ENCODE data around the gene KRTAP4-16. TPM values are rescaled to one million over a fixed set of nuclear protein-coding genes. Genes with fewer than 3 reads are reported as not detected.

KRTAP4-16 gene
- total and polyA plus RNA-seq, 2 donors (not counting 1 experiment from before 2014, with no cell fraction given) = not detected

DNA sequence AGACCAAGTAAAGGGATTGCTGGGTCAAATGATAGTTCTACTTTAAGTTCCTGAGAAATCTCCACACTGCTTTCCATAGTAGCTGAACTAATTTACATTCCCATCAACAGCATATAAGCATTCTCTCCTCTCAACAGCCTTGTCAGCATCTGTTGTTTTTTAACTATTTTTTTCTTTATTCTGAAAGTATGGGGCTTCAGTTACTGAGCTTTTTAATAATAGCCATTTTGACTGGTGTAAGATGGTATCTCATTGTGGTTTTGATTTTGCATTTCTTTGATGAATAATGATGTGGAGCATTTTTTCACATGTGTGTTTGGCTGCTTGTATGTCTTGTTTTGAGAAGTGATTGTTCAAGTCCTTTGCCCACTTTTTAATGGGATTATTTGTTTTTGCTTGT, 49.4 kb downstream of the KRTAP4-16 start:
- no peak overlapping the region for H3K4me2 ChIP-seq (replicated peaks; ENCODE audit: low read depth, low read length, poor library complexity, severe bottlenecking)
- no peaks in the 10 kb centered on the region for H4K20me1 ChIP-seq (ENCODE audit: control insufficient read depth, insufficient read depth, low read length, poor library complexity, severe bottlenecking)
- POLR2A ChIA-PET = no interaction called here
- Mint-ChIP-seq H3K27ac (no peak overlapping the region), H3K4me3 (no peak overlapping the region), H3K9me3 (ENCODE audit: insufficient read depth) (no peaks in the 10 kb centered on the region), H3K27me3 (peaks cover 38% of the 10 kb centered on the region), H3K4me1 (no peaks in the 10 kb centered on the region)
- H3K27me3 ChIP-seq (replicated peaks in 1 of 4; ENCODE audit: control extremely low read depth in 1 of 4, control insufficient read depth in 3 of 4, insufficient read depth in 4 of 4, low read length in 3 of 4) = no peaks in the 10 kb centered on the region
- H3K36me3 ChIP-seq (replicated peaks in 1 of 2; ENCODE audit: control extremely low read depth in 1 of 2, control insufficient read depth in 1 of 2, extremely low read depth in 1 of 2, insufficient read depth in 2 of 2, low read length in 1 of 2) = no peaks in the 10 kb centered on the region
- H2AFZ ChIP-seq (ENCODE audit: insufficient read depth, low read depth, low read length, poor library complexity, severe bottlenecking) = no peak overlapping the region
- intact Hi-C loops (cut with micrococcal nuclease) = no loop called here
- CTCF ChIA-PET = no interaction called here
- H3K4me1 ChIP-seq (ENCODE audit: control insufficient read depth in 2 of 2, insufficient read depth in 2 of 2, low read length in 2 of 2) = no peaks in the 10 kb centered on the region
- H3K9ac ChIP-seq (ENCODE audit: low read length) = no peak overlapping the region
- TF ChIP-seq, protein P1, sequence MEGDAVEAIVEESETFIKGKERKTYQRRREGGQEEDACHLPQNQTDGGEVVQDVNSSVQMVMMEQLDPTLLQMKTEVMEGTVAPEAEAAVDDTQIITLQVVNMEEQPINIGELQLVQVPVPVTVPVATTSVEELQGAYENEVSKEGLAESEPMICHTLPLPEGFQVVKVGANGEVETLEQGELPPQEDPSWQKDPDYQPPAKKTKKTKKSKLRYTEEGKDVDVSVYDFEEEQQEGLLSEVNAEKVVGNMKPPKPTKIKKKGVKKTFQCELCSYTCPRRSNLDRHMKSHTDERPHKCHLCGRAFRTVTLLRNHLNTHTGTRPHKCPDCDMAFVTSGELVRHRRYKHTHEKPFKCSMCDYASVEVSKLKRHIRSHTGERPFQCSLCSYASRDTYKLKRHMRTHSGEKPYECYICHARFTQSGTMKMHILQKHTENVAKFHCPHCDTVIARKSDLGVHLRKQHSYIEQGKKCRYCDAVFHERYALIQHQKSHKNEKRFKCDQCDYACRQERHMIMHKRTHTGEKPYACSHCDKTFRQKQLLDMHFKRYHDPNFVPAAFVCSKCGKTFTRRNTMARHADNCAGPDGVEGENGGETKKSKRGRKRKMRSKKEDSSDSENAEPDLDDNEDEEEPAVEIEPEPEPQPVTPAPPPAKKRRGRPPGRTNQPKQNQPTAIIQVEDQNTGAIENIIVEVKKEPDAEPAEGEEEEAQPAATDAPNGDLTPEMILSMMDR (IDR thresholded peaks at IDR 0.05) = no peak
- no peak for TF ChIP-seq EZH2 (IDR thresholded peaks at IDR 0.05; ENCODE audit: borderline replicate concordance, insufficient read depth, low read depth, low read length, poor library complexity, severe bottlenecking)
- no peak for DNase-seq
- no peak overlapping the region for H3K4me3 ChIP-seq (ENCODE audit: control extremely low read depth in 1 of 5, extremely low read depth in 1 of 5, insufficient read depth in 1 of 5, low read depth in 2 of 5, low read length in 4 of 5)
- H3K9me3 ChIP-seq (ENCODE audit: control extremely low read depth in 1 of 3, control insufficient read depth in 2 of 3, insufficient read depth in 1 of 3, low read length in 2 of 3) = peaks cover 0 to 2% (median under 1%) of the 10 kb centered on the region in 3 donors
- H3K79me2 ChIP-seq (ENCODE audit: control insufficient read depth, insufficient read depth, low read length) = no peaks in the 10 kb centered on the region
- ATAC-seq (ENCODE audit: low read depth) = no peak
- no peak overlapping the region for H3K27ac ChIP-seq (ENCODE audit: low read length in 2 of 2)

Other genes starting within 250 kb of the KRTAP4-16 start
Only the 30 nearest of the 39 such genes appear.
- not detected in 2 replicates for gene KRT39, start 135.3 kb downstream of the KRTAP4-16 start, total RNA-seq
- gene KRT39, start 135.3 kb downstream of the KRTAP4-16 start, polyA plus RNA-seq = not detected in 2 replicates
- not detected in 2 replicates for gene KRT40, start 117.9 kb downstream of the KRTAP4-16 start, total RNA-seq
- not detected in 2 replicates for gene KRT40, start 117.9 kb downstream of the KRTAP4-16 start, polyA plus RNA-seq
- gene KRTAP3-3, start 108.0 kb downstream of the KRTAP4-16 start, total RNA-seq = not detected in 2 replicates
- not detected in 2 replicates for gene KRTAP3-3, start 108.0 kb downstream of the KRTAP4-16 start, polyA plus RNA-seq
- not detected in 2 replicates for gene KRTAP3-2, start 102.3 kb downstream of the KRTAP4-16 start, total RNA-seq
- gene KRTAP3-2, start 102.3 kb downstream of the KRTAP4-16 start, polyA plus RNA-seq = not detected in 2 replicates
- not detected in 2 replicates for gene KRTAP3-1, start 93.1 kb downstream of the KRTAP4-16 start, total RNA-seq
- not detected in 2 replicates for gene KRTAP3-1, start 93.1 kb downstream of the KRTAP4-16 start, polyA plus RNA-seq
- not detected in 2 replicates for gene KRTAP1-5, start 75.0 kb downstream of the KRTAP4-16 start, total RNA-seq
- not detected in 2 replicates for gene KRTAP1-5, start 75.0 kb downstream of the KRTAP4-16 start, polyA plus RNA-seq
- not detected in 2 replicates for gene KRTAP1-4, start 72.0 kb downstream of the KRTAP4-16 start, total RNA-seq
- not detected in 2 replicates for gene KRTAP1-4, start 72.0 kb downstream of the KRTAP4-16 start, polyA plus RNA-seq
- gene KRTAP1-3, start 67.3 kb downstream of the KRTAP4-16 start, total RNA-seq = not detected in 2 replicates
- not detected in 2 replicates for gene KRTAP1-3, start 67.3 kb downstream of the KRTAP4-16 start, polyA plus RNA-seq
- not detected in 2 replicates for gene KRTAP1-1, start 60.8 kb downstream of the KRTAP4-16 start, total RNA-seq
- gene KRTAP1-1, start 60.8 kb downstream of the KRTAP4-16 start, polyA plus RNA-seq = not detected in 2 replicates
- not detected in 2 replicates for gene KRTAP2-1, start 54.9 kb downstream of the KRTAP4-16 start, total RNA-seq
- not detected in 2 replicates for gene KRTAP2-1, start 54.9 kb downstream of the KRTAP4-16 start, polyA plus RNA-seq
- not detected in 2 replicates for gene KRTAP2-2, start 47.0 kb downstream of the KRTAP4-16 start, total RNA-seq
- not detected in 2 replicates for gene KRTAP2-2, start 47.0 kb downstream of the KRTAP4-16 start, polyA plus RNA-seq
- gene KRTAP2-3, start 42.1 kb downstream of the KRTAP4-16 start, total RNA-seq = not detected in 2 replicates
- gene KRTAP2-3, start 42.1 kb downstream of the KRTAP4-16 start, polyA plus RNA-seq = not detected in 2 replicates
- not detected in 2 replicates for gene KRTAP2-4, start 36.3 kb downstream of the KRTAP4-16 start, total RNA-seq
- gene KRTAP2-4, start 36.3 kb downstream of the KRTAP4-16 start, polyA plus RNA-seq = not detected in 2 replicates
- not detected in 2 replicates for gene KRTAP4-7, start 18.1 kb downstream of the KRTAP4-16 start, total RNA-seq
- not detected in 2 replicates for gene KRTAP4-7, start 18.1 kb downstream of the KRTAP4-16 start, polyA plus RNA-seq
- gene KRTAP4-8, start 4.1 kb downstream of the KRTAP4-16 start, total RNA-seq = not detected in 2 replicates
- not detected in 2 replicates for gene KRTAP4-8, start 4.1 kb downstream of the KRTAP4-16 start, polyA plus RNA-seq
- not detected in 2 replicates for gene KRTAP4-9, start 3.2 kb upstream of the KRTAP4-16 start, total RNA-seq
- not detected in 2 replicates for gene KRTAP4-9, start 3.2 kb upstream of the KRTAP4-16 start, polyA plus RNA-seq
- gene KRTAP4-11, start 16.2 kb upstream of the KRTAP4-16 start, total RNA-seq = not detected in 2 replicates
- not detected in 2 replicates for gene KRTAP4-11, start 16.2 kb upstream of the KRTAP4-16 start, polyA plus RNA-seq
- gene KRTAP4-12, start 22.0 kb upstream of the KRTAP4-16 start, total RNA-seq = not detected in 2 replicates
- 0.12 TPM in 1 of 2 replicates, not detected in the other for gene KRTAP4-12, start 22.0 kb upstream of the KRTAP4-16 start, polyA plus RNA-seq
- gene KRTAP4-6, start 38.3 kb upstream of the KRTAP4-16 start, total RNA-seq = not detected in 2 replicates
- not detected in 2 replicates for gene KRTAP4-6, start 38.3 kb upstream of the KRTAP4-16 start, polyA plus RNA-seq
- not detected in 2 replicates for gene KRTAP4-5, start 47.6 kb upstream of the KRTAP4-16 start, total RNA-seq
- not detected in 2 replicates for gene KRTAP4-5, start 47.6 kb upstream of the KRTAP4-16 start, polyA plus RNA-seq
- gene KRTAP4-4, start 58.5 kb upstream of the KRTAP4-16 start, total RNA-seq = not detected in 2 replicates
- not detected in 2 replicates for gene KRTAP4-4, start 58.5 kb upstream of the KRTAP4-16 start, polyA plus RNA-seq
- gene KRTAP4-3, start 66.0 kb upstream of the KRTAP4-16 start, total RNA-seq = not detected in 2 replicates
- not detected in 2 replicates for gene KRTAP4-3, start 66.0 kb upstream of the KRTAP4-16 start, polyA plus RNA-seq
- gene KRTAP4-2, start 76.0 kb upstream of the KRTAP4-16 start, total RNA-seq = not detected in 2 replicates
- gene KRTAP4-2, start 76.0 kb upstream of the KRTAP4-16 start, polyA plus RNA-seq = not detected in 2 replicates
- not detected in 2 replicates for gene KRTAP4-1, start 82.7 kb upstream of the KRTAP4-16 start, total RNA-seq
- gene KRTAP4-1, start 82.7 kb upstream of the KRTAP4-16 start, polyA plus RNA-seq = not detected in 2 replicates
- not detected in 2 replicates for gene KRTAP9-1, start 87.7 kb upstream of the KRTAP4-16 start, total RNA-seq
- gene KRTAP9-1, start 87.7 kb upstream of the KRTAP4-16 start, polyA plus RNA-seq = not detected in 2 replicates
- not detected in 2 replicates for gene KRTAP9-2, start 124.4 kb upstream of the KRTAP4-16 start, total RNA-seq
- not detected in 2 replicates for gene KRTAP9-2, start 124.4 kb upstream of the KRTAP4-16 start, polyA plus RNA-seq
- gene KRTAP9-3, start 130.2 kb upstream of the KRTAP4-16 start, total RNA-seq = not detected in 2 replicates
- not detected in 2 replicates for gene KRTAP9-3, start 130.2 kb upstream of the KRTAP4-16 start, polyA plus RNA-seq
- not detected in 2 replicates for gene KRTAP9-8, start 135.8 kb upstream of the KRTAP4-16 start, total RNA-seq
- not detected in 2 replicates for gene KRTAP9-8, start 135.8 kb upstream of the KRTAP4-16 start, polyA plus RNA-seq
- not detected in 2 replicates for gene KRTAP9-4, start 147.5 kb upstream of the KRTAP4-16 start, total RNA-seq
- gene KRTAP9-4, start 147.5 kb upstream of the KRTAP4-16 start, polyA plus RNA-seq = not detected in 2 replicates
- gene KRTAP9-9, start 153.2 kb upstream of the KRTAP4-16 start, total RNA-seq = not detected in 2 replicates
- not detected in 2 replicates for gene KRTAP9-9, start 153.2 kb upstream of the KRTAP4-16 start, polyA plus RNA-seq

Data from B cell (primary cell).